K562 (cell line): ENCODE results near the gene IFI27L1. TPM values are rescaled to one million over a fixed set of nuclear protein-coding genes. Genes with fewer than 3 reads are reported as not detected.
A peak's percentile ranks its signal among the peaks of the same experiment; 100 is the strongest.

Experiments
- ATAC-seq: fragments of 200-7000 bp; cut with Tn5 transposase; 3 replicates; pipeline ENCODE4 v1.9.1; 2020; ENCODE audit warnings: moderate library complexity
- BruUV-seq: library from RNA; stranded (reverse); fragments of 400-500 nt; replicated peaks from 2 replicates; lab custom pipeline; 2021; lab: Mats Ljungman, UMichigan
- CTCF ChIA-PET: fragments of 300-600 bp; formaldehyde crosslinking; extraction: SDS; loops from one replicate; lab custom pipeline; 2021; ENCODE audit warnings: low intra/inter-chr PET ratio; lab: Yijun Ruan, JAX
- POLR2A ChIA-PET: fragments of 300-600, 350-650 bp; sonication (Branson Sonifier 250); formaldehyde crosslinking; extraction: SDS; loops from one replicate; lab custom pipeline; 2021; ENCODE audit warnings: antibody characterized with exemption, inconsistent platforms; lab: Yijun Ruan, JAX
- DNase-seq, 4 experiments: peaks; one replicate each; pipeline versions ENCODE4 v3.0.0 to v3.0.0-alpha.2; 2011 to 2018; ENCODE audit warnings: low spot score in 3 of 4, mixed read lengths in 3 of 4; ENCODE audit errors: extremely low read depth in 1 of 4
- FAIRE-seq: peaks from 2 replicates; lab custom pipeline; 2011; peaks lifted over from hg19 to GRCh38; lab: Jason Lieb, UNC
- H2AFZ ChIP-seq: 2 replicates; pipeline ENCODE4 v1.6.0; 2011; ENCODE audit warnings: low read depth, low read length, control low read depth, inconsistent platforms
- H3K27ac ChIP-seq: fragments of 200-600 bp; 3 replicates; pipeline ENCODE4 v1.8.0; 2011; ENCODE audit warnings: low read depth, mild to moderate bottlenecking, control low read depth, inconsistent platforms, low read length, moderate library complexity, mixed read lengths; ENCODE audit errors: extremely low read depth
- H3K27me3 ChIP-seq, 2 experiments: fragments of 300-600 bp in 1 of 2; 2 replicates in 1 of 2; 3 replicates in 1 of 2; pipeline versions ENCODE4 v1.6.0 to v1.8.0; 2011; ENCODE audit warnings: inconsistent platforms in 2 of 2, low read length in 2 of 2, mild to moderate bottlenecking in 1 of 2, mixed read lengths in 1 of 2, moderate library complexity in 1 of 2; ENCODE audit not compliant: control insufficient read depth in 2 of 2, insufficient read depth in 2 of 2
- H3K36me3 ChIP-seq: fragments of 300-600 bp; 3 replicates; pipeline ENCODE4 v1.8.0; 2011; ENCODE audit warnings: mild to moderate bottlenecking, low read length, inconsistent platforms; ENCODE audit not compliant: control insufficient read depth, insufficient read depth
- H3K4me1 ChIP-seq, 2 experiments: fragments of 200-600 bp in 1 of 2; replicated peaks in 1 of 2; 2 replicates in 1 of 2; 3 replicates in 1 of 2; pipeline versions ENCODE4 v1.5.1 to v1.8.0; 2011; ENCODE audit warnings: inconsistent platforms in 2 of 2, low read length in 2 of 2, mild to moderate bottlenecking in 1 of 2, mixed read lengths in 1 of 2, moderate library complexity in 1 of 2; ENCODE audit not compliant: control insufficient read depth in 2 of 2, insufficient read depth in 2 of 2
- H3K4me2 ChIP-seq: 2 replicates; pipeline ENCODE4 v1.6.1; 2011; ENCODE audit warnings: low read length, control low read depth, inconsistent platforms, mixed read lengths; ENCODE audit not compliant: insufficient read depth
- H3K4me3 ChIP-seq: fragments of 200-600 bp; sonication (generic), shearing (Covaris generic); 2 replicates; pipeline ENCODE4 v1.5.1; 2016; ENCODE audit warnings: control low read depth, inconsistent platforms
- H3K79me2 ChIP-seq: fragments of 200-600 bp; 3 replicates; pipeline ENCODE4 v1.8.0; 2011; ENCODE audit warnings: low read length, inconsistent platforms; ENCODE audit not compliant: control insufficient read depth, insufficient read depth
- H3K9ac ChIP-seq, 2 experiments: 2 replicates each; pipeline versions ENCODE4 v1.6.0 to v1.6.1; 2011; ENCODE audit warnings: low read depth in 2 of 2, low read length in 2 of 2, control low read depth in 1 of 2, inconsistent platforms in 1 of 2, mild to moderate bottlenecking in 1 of 2, mixed read lengths in 1 of 2; ENCODE audit not compliant: insufficient read depth in 1 of 2
- H3K9me1 ChIP-seq: one replicate; pipeline ENCODE4 v1.6.0; 2011; ENCODE audit warnings: inconsistent platforms, mild to moderate bottlenecking, low read length, moderate library complexity; ENCODE audit not compliant: control insufficient read depth, insufficient read depth
- H3K9me3 ChIP-seq: replicated peaks from 2 replicates; pipeline ENCODE4 v1.5.1; 2011; ENCODE audit warnings: low read depth, low read length, inconsistent platforms; ENCODE audit not compliant: control insufficient read depth, insufficient read depth
- H4K20me1 ChIP-seq: replicated peaks from 2 replicates; pipeline ENCODE4 v1.6.1; 2011; ENCODE audit warnings: low read length, inconsistent platforms, mixed read lengths; ENCODE audit not compliant: control insufficient read depth, insufficient read depth
- AFF1 ChIP-seq, 2 experiments: fragments of 450-650 bp; IDR thresholded peaks; 2 replicates each; pipeline ENCODE4 v1.6.1; 2018; ENCODE audit warnings: mild to moderate bottlenecking in 2 of 2, low read depth in 1 of 2; ENCODE audit not compliant: partially characterized antibody in 2 of 2
- CTCF ChIP-seq, 3 experiments: IDR thresholded peaks in 2 of 3; conservative IDR thresholded peaks in 1 of 3; 2 replicates each; pipeline ENCODE4 v1.5.1; 2011 to 2012; ENCODE audit warnings: low read length in 3 of 3, mild to moderate bottlenecking in 3 of 3, control low read depth in 2 of 3, improper control_type of control experiment in 1 of 3, inconsistent platforms in 1 of 3, low read depth in 1 of 3, mixed read lengths in 1 of 3, moderate library complexity in 1 of 3; ENCODE audit not compliant: insufficient read depth in 2 of 3
- FIP1L1 ChIP-seq: fragments of 200-400 bp; formaldehyde crosslinking; IDR thresholded peaks from 2 replicates; pipeline ENCODE4 v1.6.1; 2018; ENCODE audit warnings: mild to moderate bottlenecking, low read depth, low read length; ENCODE audit not compliant: poor library complexity, severe bottlenecking
- GTF2E2 ChIP-seq: fragments of 200-800 bp; sonication (Bioruptor generic); IDR thresholded peaks from 2 replicates; pipeline ENCODE4 v1.6.1; 2016; ENCODE audit warnings: missing genetic modification characterization, missing compliant biosample characterization
- HCFC1 ChIP-seq: IDR thresholded peaks from 2 replicates; pipeline ENCODE4 v1.6.1; 2012; ENCODE audit warnings: low read depth, low read length, improper control_type of control experiment
- RAD21 ChIP-seq, 2 experiments: fragments of 250-450 bp in 1 of 2; fragments of 450-650 bp in 1 of 2; sonication (Bioruptor Pico) in 1 of 2; formaldehyde crosslinking in 1 of 2; IDR thresholded peaks in 1 of 2; conservative IDR thresholded peaks in 1 of 2; 2 replicates each; pipeline versions ENCODE4 v1.4.0 to v1.8.0; 2020 to 2022; ENCODE audit warnings: mild to moderate bottlenecking in 2 of 2, moderate library complexity in 1 of 2
- SMARCA4 ChIP-seq: fragments of 450-650 bp; IDR thresholded peaks from 2 replicates; pipeline ENCODE4 v1.6.1; 2016
- ZNF263 ChIP-seq: sonication (generic); formaldehyde crosslinking; IDR thresholded peaks from 2 replicates; pipeline ENCODE4 v1.8.0; 2022; ENCODE audit warnings: mild to moderate bottlenecking, missing genetic modification reagents, borderline replicate concordance
- WGBS: fragments of 100-300 bp; shearing (Covaris generic); methylation state at CpG from one replicate; pipeline ENCODE4 v1.1.6; 2016; ENCODE audit warnings: low coverage, mixed read lengths; ENCODE audit not compliant: insufficient coverage; ENCODE audit errors: missing lambda C conversion rate; 5-methylcytosine and 5-hydroxymethylcytosine counted together
- in situ Hi-C: fragments of 300-500 bp; cut with MboI; formaldehyde crosslinking; loops from 4 replicates; pipeline ENCODE4 v1.15.0; 2018; ENCODE audit warnings: inconsistent platforms, mixed read lengths
- intact Hi-C: fragments of 100-400 bp; cut with micrococcal nuclease; formaldehyde crosslinking; loops from 2 replicates; pipeline ENCODE4 v1.14.2; 2022
- polyA plus RNA-seq, 8 experiments: library from polyadenylated mRNA; depleted of rRNA in 4 of 8; stranded (reverse) in 5 of 8; unstranded in 3 of 8; fragments of >200 nt; fragmentation: Nextera tagmentation in 2 of 8; fragmentation: Illumina TruSeq in 1 of 8; extraction: Ambion mirVana in 2 of 8; extraction: Trizol in 1 of 8; gene quantifications; 2 replicates each; pipeline versions ENCODE4 v1.2.1 to v1.2.3, GENCODE V29; 2011 to 2014; ENCODE audit warnings: inconsistent platforms in 1 of 8, missing spikeins in 1 of 8
- total RNA-seq, 7 experiments: library from RNA; depleted of rRNA in 6 of 7; stranded (reverse); fragments of >200 nt in 6 of 7; fragmentation: Illumina TruSeq in 2 of 7; extraction: Trizol in 2 of 7; gene quantifications; 2 replicates each; pipeline versions ENCODE4 v1.2.1 to v1.2.3, GENCODE V29; 2011 to 2021; ENCODE audit warnings: low replicate concordance in 1 of 7

IFI27L1 gene
- total and polyA plus RNA-seq, 9 of the 15 experiments (the other 6 are each of a cell fraction or from before 2014, with no cell fraction given): 14.5 to 28.0 (median 23.8) TPM

GRCh38 chr14:94143239-94143638, 62.1 kb downstream of the IFI27L1 start:
- Histone ChIP-seq H3K27me3 (peaks cover 0 to 14% of the 10 kb centered on the region in 2 experiments; a peak in 2 of 5 replicates), H3K9me3 (no peaks in the 10 kb centered on the region), H4K20me1 (no peaks in the 10 kb centered on the region), H3K79me2 (no peaks in the 10 kb centered on the region), H3K9ac (no peak overlapping the region), H3K4me2 (no peak overlapping the region), H3K9me1 (no peaks in the 10 kb centered on the region), H3K36me3 (no peaks in the 10 kb centered on the region), H3K27ac (no peak overlapping the region), H2AFZ (no peak overlapping the region), H3K4me1 (no peaks in the 10 kb centered on the region), H3K4me3 (no peak overlapping the region)
- intact Hi-C loops: no loop called here
- no TSS peak for BruUV-seq
- ATAC-seq (peak; percentile 87), DNase-seq (peak in 2 of 4 experiments; percentile 17 to 19), FAIRE-seq (peak; percentile 15)
- CTCF ChIA-PET: interaction anchor here (1.3 kb wide), 1 partner anchor 203 kb away, joined by 3 read pairs; no protein-coding TSS in a partner anchor
- POLR2A ChIA-PET: interaction anchor here (0.6 kb wide), 2 partner anchors 11 to 407 kb away, joined by 3 to 4 read pairs; no protein-coding TSS in a partner anchor
- in situ Hi-C loops: no loop called here
- 21% methylated on average over 3 of the region's 3 CpGs for WGBS
- TF ChIP-seq CTCF (IDR thresholded peaks at IDR 0.05 in 2 of 3, conservative IDR thresholded peaks at IDR 0.05 in 1 of 3; ENCODE audit: insufficient read depth in 2 of 3, low read depth in 1 of 3, low read length in 3 of 3) (peak; percentile 43 to 45 (median 43); a peak in 5 of 6 replicates), FIP1L1 (no peak), AFF1 (IDR thresholded peaks at IDR 0.05; ENCODE audit: low read depth in 1 of 2, partially characterized antibody in 2 of 2) (no peak), RAD21 (CRISPR knock-in tag; conservative IDR thresholded peaks at IDR 0.05 in 1 of 2, IDR thresholded peaks at IDR 0.05 in 1 of 2) (peak in 1 of 2 experiments; percentile 40; a peak in 2 of 4 replicates), HCFC1 (no peak), ZNF263 (CRISPR knock-in tag) (no peak), SMARCA4 (no peak), GTF2E2 (tag) (no peak)
